GM18505 (cell line): ENCODE results near the gene PVALEF.

Source experiments
- ATAC-seq: cut with Tn5 transposase; IDR thresholded peaks from one replicate; pipeline ENCODE4 v1.9.1; 2021; ENCODE audit not compliant: unreplicated experiment
- POLR2A ChIP-seq: IDR thresholded peaks from 4 replicates; pipeline ENCODE4 v1.6.1; 2011; ENCODE audit warnings: borderline replicate concordance; ENCODE audit not compliant: insufficient read depth, insufficient read length; ENCODE audit errors: extremely low read depth

The PVALEF gene

DNA sequence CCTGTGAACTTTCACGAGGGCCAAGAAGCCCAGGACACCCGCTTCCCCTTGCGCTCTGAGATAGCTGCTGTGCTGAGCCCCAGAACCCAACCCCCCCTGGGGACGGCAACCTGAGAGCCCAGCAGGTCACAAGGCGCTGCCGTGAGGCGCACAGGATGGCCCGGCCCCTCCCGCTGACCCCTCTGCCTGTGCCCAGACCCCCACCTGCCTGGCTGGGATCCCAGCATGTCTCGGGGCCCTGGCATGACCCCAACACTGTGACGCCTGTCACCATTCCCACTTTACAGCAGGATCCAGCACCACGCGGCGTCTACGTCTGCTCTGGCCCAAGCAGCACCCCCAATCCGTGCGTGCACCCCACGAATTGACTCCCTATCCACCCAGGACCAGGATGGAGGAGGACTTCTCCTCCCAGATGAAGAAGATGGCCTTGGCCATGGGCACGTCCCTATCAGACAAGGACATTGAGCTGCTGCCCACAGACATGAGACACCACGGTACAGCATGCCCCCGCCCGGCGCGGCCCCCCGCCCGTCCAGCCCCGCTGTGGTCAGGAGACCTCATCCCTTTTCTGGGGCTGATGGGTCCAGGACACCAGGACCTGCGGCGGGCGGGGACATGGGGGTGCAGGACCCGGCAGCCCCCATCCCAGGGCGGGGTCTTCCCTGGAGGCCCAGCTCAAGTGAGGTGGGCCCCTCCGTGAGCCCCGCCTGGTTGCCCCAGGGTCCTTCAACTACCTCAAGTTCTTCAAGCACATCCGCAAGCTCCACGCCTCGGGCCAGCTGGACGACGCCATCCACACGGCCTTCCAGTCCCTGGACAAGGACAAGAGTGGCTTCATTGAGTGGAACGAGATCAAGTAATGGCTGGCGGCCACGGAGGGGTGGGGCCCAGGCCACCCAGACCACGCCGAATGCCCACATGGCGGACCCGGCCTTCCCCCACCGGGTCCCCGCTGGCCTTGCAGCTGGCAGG is 15.8 kb downstream of the PVALEF start:
- ATAC-seq: no peak
- TF ChIP-seq POLR2A: no peak

DNA sequence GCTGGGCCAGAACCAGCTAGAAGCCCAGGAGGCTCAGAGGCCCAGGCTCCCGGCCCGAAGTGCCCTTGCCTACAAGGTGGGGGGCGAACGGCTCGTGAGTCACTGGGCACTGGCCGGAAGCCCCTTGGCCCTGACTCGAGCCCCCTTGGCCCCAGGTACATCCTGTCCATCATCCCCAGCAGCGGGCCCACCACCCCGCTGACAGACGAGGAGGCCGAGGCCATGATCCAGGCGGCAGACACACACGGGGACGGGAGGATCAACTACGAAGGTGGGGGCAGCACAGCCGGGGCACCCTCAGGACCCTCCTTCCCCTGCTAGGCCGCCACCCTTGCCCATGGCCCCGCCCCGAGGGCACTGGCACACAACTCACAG is 16.5 kb downstream of the PVALEF start:
- no peak for ATAC-seq
- no peak for TF ChIP-seq POLR2A

DNA sequence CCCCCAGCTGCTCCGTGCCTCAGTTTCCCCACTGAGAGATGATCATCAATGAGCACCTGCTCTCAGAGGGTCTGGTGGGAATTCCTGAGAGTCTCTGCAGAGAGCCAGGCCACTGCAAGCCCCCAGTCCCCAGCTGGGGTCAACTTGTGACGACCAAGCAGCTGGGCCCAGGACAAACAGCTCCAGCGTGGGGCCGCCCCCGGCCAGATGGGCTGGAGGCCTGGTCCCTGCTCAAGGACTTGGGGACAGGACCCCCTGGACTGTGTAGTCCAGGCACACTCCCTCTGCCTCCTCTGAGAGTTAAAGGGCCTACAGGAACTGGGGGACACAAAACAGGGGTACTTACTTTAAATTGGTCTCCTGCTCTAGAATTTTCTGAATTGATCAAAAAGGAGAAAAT is 17.3 kb downstream of the PVALEF start:
- no peak for TF ChIP-seq POLR2A
- no peak for ATAC-seq

DNA sequence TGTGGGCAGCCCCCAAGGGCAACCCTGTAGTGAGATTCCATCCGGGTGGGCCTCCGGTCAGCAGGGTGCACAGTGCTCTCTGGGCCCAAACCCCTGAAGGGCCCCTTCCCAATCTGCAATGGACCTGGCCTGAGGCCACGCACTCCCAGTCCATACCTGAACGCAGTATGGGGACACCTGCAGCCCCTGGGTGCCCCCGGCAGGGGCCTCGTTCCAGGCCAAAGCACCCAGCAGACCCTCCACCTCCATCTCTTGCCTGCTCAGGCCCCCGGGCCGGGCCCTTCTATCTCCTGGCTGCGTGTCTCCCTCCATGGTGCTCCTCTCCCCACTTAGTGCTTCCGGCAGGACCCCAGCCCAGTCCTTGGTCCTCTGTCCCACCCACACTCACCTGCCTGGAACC is 18.0 kb downstream of the PVALEF start:
- no peak for TF ChIP-seq POLR2A
- no peak for ATAC-seq

DNA sequence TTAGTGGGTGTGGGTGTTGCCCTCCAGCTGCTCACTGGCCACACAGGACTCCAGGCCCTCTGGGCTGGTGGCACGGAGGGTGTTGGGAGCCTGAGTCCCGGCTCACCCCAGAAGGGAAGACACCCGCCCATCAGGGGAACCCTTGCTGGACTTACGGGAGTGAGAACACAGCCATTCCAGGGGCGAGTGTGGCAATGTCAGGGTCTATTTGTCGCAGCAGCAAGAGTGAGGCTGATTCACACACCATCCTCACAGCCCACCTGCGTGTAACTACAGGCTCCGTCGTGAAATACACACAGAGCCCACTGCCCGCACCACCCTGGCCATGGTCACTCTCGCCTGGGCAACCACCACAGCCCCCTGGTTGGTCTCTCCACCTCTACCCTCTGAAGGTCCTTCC is 18.5 kb downstream of the PVALEF start:
- ATAC-seq: no peak
- no peak for TF ChIP-seq POLR2A

DNA sequence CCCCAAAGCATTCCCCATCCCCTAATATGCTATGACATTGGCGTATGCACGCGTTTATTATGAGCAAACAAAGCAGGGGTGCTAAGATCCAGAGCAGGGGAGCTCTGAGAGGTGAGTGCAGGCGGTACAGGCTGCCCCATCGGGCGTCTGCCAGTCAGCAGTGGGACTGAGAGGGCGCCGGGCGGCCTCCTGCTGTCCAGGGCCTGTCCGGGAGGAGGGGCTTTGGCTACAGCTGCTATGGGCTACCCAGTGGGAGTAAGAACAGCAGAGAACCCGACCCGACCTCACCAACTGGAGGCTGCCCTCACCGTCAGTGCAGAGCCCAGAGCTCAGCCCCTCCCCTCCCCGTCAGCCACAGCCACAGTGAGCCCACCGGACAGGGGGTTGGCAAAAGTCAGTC is 19.2 kb downstream of the PVALEF start:
- ATAC-seq: no peak

DNA sequence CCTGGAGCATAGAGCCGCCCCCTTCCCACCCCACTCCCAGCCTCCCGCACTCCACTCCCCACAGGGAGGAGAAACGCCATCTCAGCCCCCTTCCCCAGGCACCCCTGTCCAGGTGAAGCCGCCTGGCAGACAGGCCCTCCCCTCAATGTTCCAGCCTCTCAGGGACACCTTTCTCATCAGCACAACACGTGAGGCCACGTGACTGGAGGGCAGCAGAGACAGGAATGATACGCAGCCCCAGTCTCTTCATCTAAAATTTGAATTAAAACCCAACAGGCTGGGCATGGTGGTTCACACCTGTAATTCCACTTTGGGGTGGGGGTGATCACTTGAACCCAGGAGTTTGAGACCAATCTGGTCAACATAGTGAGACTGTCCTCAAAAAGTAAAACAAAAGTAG is 20.9 kb downstream of the PVALEF start:
- no peak for ATAC-seq
- TF ChIP-seq POLR2A: no peak

More for the DNA sequence above, 19.2 kb downstream of the PVALEF start:
- TF ChIP-seq POLR2A: no peak

DNA sequence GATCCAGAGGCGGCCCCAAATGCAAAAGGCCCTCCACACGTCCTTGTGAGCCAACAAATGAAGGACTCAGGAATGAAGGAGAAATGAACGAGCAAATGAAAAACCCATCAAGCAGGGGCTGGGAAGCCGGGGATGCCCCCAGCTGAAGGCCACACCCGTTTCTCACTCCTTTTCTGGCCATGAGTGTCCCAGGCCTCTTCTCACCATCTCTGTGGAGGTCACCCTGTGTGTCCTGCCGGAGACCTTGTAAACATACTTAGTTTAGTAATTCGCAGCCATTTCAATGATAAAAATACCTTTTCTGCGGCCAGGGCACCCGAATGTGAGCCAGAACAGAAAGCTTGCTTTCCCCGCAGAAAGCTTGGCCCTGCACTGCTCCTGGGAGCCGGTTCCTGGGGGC is 21.8 kb downstream of the PVALEF start:
- TF ChIP-seq POLR2A: no peak
- ATAC-seq: no peak

DNA sequence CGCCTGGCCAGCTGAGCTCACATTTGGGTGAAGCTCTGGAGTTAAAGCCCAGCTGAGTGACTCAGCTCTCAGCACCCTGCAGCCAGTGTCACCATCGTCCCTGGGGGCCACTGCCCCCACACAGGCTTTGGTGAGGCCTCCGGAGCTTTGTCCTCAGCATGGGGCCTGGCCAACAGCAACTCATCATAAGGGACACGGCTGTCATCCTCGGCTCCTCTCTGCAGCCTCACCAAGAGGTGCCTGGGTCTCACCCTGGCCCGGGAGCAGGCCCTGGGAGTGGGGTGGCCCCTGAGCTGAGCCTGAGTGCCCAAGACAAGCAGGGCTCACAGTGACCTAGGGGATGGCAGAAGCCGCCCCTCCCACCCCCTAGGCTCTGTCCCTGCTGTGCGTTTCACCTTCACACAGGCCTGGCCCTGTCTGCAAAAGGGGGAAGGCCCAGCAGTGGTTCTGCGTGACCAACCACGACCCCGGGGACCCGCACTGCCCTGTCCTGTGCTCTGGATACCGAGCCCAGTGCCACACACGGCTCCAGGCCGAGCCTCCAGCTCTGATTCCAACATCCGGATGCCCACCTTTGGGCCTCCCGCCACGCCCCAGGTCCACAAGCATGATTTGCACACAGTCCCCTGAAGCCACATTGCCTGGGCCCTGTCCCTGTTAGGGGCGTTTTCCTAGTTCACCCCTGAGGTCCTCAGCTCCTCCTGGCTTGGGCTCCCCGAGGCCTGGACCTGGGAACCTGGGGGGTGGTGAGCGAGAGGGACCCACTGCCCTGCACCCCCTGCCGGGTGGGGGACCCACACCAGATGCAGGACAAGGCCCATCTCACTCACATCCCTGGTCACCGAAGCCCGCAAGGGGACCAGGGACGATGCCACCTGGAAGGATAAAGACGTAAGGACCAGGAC is 22.5 kb downstream of the PVALEF start:
- TF ChIP-seq POLR2A: no peak
- ATAC-seq: no peak

DNA sequence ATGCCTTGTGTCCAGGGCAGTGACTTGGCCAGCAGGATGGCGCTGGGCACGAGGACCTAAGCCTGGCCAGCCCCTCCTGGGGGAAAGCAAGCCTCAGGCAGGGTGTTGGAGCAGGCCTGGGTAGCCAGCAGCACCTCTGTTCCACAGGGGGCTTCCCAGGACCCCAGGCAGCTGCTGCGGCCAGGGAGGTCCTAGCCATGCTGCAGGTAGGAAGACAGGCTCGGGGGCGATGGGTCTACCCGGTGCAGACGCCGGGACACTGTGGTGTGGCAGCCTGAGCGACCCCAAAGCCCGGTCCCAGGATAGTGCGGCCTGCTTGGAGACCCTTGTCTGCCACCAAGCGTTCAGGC is 23.2 kb downstream of the PVALEF start:
- no peak for ATAC-seq

DNA sequence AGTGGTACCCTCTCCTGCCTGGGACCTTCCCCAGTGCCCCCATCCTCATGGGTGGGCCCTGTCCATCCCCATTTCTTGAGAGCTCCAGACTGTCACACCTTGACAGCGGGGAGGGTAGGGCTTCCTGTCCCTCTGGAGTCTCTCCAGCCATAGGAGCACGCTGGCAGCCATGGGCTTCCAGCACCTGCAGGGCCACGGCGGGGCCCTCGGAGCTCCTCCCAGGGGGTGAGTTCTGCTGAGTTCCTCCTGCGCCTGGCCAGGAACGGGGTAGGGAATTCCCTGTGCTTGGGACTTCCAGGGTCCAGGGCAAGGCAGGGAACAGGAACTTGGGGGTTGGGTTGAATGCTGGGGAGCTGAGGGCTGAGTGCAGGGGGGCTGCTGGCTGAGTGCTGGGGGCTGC is 23.7 kb downstream of the PVALEF start:
- TF ChIP-seq POLR2A: no peak
- ATAC-seq: no peak

More for the DNA sequence above, 23.2 kb downstream of the PVALEF start:
- no peak for TF ChIP-seq POLR2A

DNA sequence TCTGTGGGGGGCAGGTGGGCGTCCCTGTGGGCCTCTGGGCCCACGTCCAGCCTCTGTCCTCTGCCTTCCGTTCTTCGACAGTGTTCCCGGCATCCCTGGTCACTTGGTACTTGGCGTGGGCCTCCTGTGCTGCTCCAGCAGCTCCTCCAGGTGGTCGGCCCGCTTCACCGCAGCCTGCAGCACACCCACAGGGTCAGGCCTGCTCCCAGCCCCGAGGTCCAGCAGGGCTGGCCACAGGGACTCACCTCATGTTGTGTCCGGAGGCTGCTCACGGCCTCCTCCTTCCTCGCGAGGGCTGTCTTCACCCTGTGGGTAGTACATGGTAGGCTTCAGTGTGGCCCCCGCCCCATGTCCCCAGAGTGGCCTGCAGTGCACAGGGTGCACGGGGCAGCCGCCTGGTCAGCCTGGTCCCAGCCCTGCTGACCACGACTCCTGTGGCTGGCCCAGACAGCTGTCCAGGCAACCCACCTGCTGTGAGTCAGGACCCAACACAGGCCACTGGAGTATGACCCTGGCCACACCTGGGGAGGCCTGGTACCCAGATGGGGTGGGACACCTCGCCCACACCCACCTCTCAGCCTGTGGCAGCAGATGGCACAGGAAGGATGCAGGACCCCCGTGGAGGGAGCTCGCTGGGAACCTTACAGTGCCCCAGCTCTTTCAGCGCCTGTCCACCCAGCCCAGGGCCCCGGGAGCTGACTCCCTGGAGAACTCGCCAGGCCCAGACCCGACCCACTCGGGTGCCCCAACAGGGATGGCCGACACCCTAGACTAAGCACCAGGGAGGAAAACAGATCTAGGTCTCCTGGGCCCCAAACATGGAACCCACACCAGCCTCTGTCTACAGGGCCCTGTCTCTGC is 24.6 kb downstream of the PVALEF start:
- TF ChIP-seq POLR2A: no peak
- ATAC-seq: no peak

DNA sequence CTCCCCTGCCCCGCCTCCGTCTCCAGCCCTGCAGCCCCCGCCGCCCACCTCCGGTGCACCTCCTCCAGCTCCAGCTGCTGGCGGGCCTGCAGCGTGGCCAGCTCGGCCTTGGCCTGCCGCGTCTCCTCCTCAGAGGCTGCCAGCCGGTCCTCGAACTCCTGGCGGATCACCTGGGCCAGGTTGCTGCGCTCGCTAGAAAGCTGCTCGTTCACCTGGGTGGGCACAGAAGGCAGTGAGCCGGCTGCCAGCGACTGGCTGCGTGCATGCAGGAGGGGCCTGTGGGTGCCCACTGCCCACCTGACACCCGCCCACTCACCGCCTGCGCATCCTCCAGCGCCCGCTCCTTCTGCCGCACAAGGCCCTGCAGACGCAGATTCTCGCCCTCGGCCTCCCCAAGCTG is 25.3 kb downstream of the PVALEF start:
- no peak for TF ChIP-seq POLR2A

More for the DNA sequence above, 25.3 kb downstream of the PVALEF start:
- ATAC-seq: no peak
